OCI-LY7 (cell line): ENCODE data around the gene PLPPR1.

Experiments used
- CTCF ChIP-seq: fragments of 200-600 bp; sonication (generic); conservative IDR thresholded peaks from 2 replicates; pipeline ENCODE4 v1.5.1; 2014; ENCODE audit warnings: mild to moderate bottlenecking, antibody characterized with exemption, low read length, moderate library complexity, mixed read lengths
- EZH2phosphoT487 ChIP-seq: fragments of 200-600 bp; sonication (generic); IDR thresholded peaks from 2 replicates; pipeline ENCODE4 v1.6.1; 2018; ENCODE audit warnings: low read depth, borderline replicate concordance, mild to moderate bottlenecking, mixed run types, antibody characterized with exemption, low read length, moderate library complexity, mixed read lengths

GRCh38 chr9:101094686-101095085 is 66.2 kb downstream of the PLPPR1 start:
- TF ChIP-seq CTCF (no peak), EZH2phosphoT487 (no peak)
